GM18873 (cell line): ENCODE results near the gene KCNJ5.
A peak's percentile ranks its signal among the peaks of the same experiment; 100 is the strongest.

Source experiments
- ATAC-seq: cut with Tn5 transposase; IDR thresholded peaks from one replicate; pipeline ENCODE4 v1.9.1; 2021; ENCODE audit warnings: mild to moderate bottlenecking, moderate library complexity, moderate number of reproducible peaks; ENCODE audit not compliant: unreplicated experiment, low FRiP score

The KCNJ5 gene

GRCh38 chr11:128927683-128928336 lies 36.7 kb downstream of the KCNJ5 start:
- no peak for ATAC-seq

GRCh38 chr11:128928400-128928799 lies 37.2 kb downstream of the KCNJ5 start:
- ATAC-seq: peak; percentile 99

- no peak for ATAC-seq
These were observed 38.3 kb downstream of the KCNJ5 start for GRCh38 chr11:128929468-128929867.

GRCh38 chr11:128929991-128930390 lies 38.8 kb downstream of the KCNJ5 start:
- ATAC-seq: no peak

- no peak for ATAC-seq
These were observed 39.9 kb downstream of the KCNJ5 start for GRCh38 chr11:128931066-128931465.

- ATAC-seq: no peak
These were observed 40.5 kb downstream of the KCNJ5 start for GRCh38 chr11:128931668-128932067.

GRCh38 chr11:128933481-128934178 lies 42.5 kb downstream of the KCNJ5 start:
- ATAC-seq: no peak

- ATAC-seq: no peak
These were observed 43.2 kb downstream of the KCNJ5 start for GRCh38 chr11:128934351-128934750.

GRCh38 chr11:128934926-128935325 lies 43.8 kb downstream of the KCNJ5 start:
- no peak for ATAC-seq

- no peak for ATAC-seq
These were observed 45.6 kb downstream of the KCNJ5 start for GRCh38 chr11:128936606-128937251.

- ATAC-seq: no peak
These were observed 46.3 kb downstream of the KCNJ5 start for GRCh38 chr11:128937480-128937879.

GRCh38 chr11:128938156-128938885 lies 47.2 kb downstream of the KCNJ5 start:
- no peak for ATAC-seq

GRCh38 chr11:128939591-128939990 lies 48.4 kb downstream of the KCNJ5 start:
- ATAC-seq: no peak

GRCh38 chr11:128940156-128940555 lies 49.0 kb downstream of the KCNJ5 start:
- no peak for ATAC-seq

GRCh38 chr11:128940603-128941002 lies 49.4 kb downstream of the KCNJ5 start:
- no peak for ATAC-seq

GRCh38 chr11:128941110-128941509 lies 50.0 kb downstream of the KCNJ5 start:
- ATAC-seq: no peak

GRCh38 chr11:128941573-128942271 lies 50.6 kb downstream of the KCNJ5 start:
- ATAC-seq: no peak

GRCh38 chr11:128942272-128942612 lies 51.1 kb downstream of the KCNJ5 start:
- no peak for ATAC-seq

GRCh38 chr11:128942817-128943427 lies 51.8 kb downstream of the KCNJ5 start, which contains the start of gene TP53AIP1:
Gene TP53AIP1, minus strand, starts transcription at chr11:128942871. Its CDS starts 5,053 bp downstream, at chr11:128937818.
- no peak for ATAC-seq

- ATAC-seq: no peak
These were observed 52.3 kb downstream of the KCNJ5 start for GRCh38 chr11:128943428-128943976.
